GOT3 (cell line): ENCODE measurements around the gene GCKR.
"Not testable (repeated sequence)": the region's sequence is repeated elsewhere in the genome, so short reads cannot be mapped to it uniquely, and the experiment has no call there.

Source experiments
- DNase-seq: peaks from one replicate; lab custom pipeline; 2025; ENCODE audit warnings: mixed read lengths; lab: John Stamatoyannopoulos, UW

The GCKR gene

DNA sequence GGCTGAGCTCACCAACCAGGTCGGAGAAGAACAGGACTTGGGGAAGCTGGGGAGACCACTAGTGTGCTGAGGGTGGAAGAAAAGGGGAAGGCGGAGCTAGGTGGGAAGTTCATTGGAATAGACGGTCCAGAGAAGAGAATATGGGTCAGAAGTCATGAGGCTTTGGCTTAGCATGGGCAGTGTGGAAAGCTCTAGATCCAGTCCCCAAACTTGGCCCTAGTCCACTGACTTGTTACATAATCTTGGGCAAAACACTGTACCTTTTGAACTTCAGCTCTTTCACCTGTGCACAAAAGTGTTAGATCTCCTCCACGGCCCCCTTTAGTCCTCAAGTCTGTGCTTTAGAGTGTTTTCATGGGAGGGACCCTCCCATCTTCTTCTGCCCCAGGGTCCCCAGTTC lies 10.7 kb downstream of the GCKR start:
- DNase-seq: no peak

DNA sequence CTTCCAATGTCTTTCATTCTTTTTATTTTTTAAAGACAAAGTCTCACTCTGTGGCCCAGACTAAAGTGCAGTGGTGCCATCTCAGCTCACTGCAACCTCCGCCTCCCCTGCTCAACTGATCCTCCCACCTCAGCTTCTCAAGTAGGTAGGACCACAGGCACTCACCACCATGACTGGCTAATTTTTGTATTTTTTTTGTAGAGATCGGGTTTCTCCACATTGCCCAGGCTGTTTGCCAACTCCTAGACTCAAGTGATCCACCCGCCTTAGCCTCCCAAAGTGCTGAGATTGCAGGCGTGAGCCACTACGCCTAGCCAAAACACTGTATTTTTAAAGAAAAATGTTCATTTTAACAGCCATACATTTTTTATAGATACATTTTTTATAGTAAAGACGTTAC lies 12.7 kb downstream of the GCKR start:
- no peak for DNase-seq

DNA sequence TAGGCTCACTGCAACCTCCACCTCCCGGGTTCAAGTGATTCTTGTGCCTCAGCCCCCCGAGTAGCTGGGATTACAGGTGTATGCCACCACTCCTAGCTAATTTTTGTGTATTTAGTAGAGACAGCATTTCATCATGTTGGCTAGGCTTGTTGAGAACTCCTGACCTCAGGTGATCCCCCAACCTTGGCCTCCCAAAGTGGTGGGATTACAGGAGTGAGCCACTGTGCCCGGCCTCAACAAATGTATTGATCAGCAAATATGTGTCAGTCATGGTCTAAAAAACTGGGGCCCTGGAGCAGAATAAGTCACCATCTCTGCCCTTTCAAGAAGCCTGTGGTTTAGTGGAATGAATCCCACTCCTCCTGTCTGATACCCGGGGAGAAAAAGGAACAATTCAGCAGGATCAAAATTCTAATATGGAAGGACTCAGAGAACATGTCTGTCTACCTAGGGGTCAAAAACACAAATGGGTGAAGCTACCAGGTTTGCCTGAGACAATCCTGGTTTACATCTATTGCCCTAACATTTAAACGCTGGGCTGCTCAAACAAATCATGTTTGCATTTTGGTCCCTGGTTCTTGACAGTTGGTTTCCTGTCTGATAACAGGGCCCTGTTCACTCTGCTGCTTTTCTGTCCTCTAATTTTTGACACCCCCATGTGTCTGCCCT lies 21.6 kb downstream of the GCKR start:
- no peak for DNase-seq

DNA sequence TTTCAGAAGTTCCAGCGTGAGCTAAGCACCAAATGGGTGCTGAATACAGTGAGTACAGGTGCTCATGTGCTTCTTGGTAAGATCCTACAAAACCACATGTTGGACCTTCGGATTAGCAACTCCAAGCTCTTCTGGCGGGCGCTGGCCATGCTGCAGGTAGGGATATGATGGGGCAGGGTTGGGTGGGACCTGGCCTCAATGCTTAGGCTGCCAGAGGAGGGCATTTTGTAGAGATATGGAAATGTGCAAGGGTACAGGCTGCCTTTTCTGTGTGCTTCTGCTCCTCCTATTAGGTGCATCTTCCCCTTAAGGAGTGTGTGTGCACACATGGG lies 22.1 kb downstream of the GCKR start:
- no peak for DNase-seq

DNA sequence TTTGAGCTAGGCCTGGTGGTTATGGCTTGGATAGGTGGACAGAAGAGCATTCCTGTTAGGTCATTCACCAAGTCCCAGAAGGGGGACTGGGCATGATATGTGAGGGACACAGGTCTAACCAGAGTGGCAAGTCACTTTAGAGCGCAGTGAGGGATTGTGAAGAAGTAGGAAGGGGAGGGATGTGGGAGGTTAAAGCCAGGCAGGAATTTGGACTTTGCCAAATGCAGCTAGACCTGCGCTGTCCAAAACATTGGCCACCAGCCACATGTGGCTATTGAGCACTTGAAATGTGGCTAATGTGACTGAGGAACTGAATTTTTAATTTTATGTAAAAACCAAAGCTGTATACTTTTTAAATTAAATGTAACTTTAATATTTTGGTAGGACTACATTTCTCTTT lies 23.7 kb downstream of the GCKR start:
- DNase-seq: no peak

DNA sequence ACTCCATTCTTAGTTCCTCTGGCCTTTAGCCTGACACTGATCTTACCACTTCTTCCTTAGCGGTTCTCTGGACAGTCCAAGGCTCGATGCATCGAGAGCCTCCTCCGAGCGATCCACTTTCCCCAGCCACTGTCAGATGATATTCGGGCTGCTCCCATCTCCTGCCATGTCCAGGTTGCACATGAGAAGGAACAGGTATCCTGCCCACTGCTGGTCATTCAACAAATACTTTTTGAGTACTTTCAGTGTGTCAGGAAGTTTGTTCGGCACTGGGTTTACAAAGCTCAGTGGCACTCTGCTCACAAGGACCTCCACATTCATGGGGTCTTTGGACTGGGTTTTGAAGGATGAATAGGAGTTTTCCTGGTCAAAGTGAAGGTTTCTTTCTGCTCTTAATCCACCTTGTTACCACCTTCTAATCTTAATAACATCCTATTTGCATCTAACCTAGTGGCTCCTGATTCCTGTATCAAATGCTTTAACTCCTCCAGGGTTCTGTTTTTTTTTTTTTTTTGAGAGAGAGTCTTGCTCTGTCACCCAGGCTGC lies 25.8 kb downstream of the GCKR start:
- no peak for DNase-seq

DNA sequence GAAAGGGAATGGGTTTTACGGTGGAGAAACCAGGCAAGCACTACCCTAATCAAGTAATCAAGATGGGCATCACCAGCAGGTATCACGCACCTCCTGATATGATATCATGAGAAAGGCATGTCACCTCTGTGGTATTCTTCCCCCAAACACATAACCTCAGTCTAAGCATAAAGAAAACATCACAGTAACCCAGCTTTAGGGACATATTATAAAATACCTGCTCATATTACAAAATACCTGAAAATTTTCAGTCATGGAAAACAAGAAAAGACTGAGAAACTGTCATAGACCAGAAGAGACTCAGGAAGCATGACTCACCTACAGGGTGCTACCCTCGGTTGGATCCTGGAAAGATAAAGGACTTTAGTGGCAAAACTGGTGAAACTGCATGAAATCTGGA lies 30.5 kb downstream of the GCKR start:
- DNase-seq: no peak

DNA sequence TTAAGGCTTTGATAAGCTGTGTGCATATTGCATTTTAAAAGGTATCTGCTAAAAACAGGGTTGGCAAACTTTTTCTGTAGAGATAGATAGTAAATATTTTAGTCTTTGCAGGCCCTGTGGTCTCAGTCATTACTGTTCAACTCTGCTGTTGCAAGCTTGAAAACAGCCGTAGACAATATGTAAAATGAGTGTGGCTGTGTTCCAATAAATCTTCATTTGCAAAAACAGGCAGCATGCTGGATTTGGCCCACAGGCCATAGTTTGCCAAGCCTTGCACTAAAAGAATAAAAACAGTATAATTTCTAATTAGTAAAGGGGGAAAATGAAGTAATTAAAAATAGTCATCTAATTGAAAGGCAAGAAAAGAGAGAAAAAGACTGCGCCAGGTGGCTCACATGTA lies 35.3 kb downstream of the GCKR start:
- DNase-seq: no peak

DNA sequence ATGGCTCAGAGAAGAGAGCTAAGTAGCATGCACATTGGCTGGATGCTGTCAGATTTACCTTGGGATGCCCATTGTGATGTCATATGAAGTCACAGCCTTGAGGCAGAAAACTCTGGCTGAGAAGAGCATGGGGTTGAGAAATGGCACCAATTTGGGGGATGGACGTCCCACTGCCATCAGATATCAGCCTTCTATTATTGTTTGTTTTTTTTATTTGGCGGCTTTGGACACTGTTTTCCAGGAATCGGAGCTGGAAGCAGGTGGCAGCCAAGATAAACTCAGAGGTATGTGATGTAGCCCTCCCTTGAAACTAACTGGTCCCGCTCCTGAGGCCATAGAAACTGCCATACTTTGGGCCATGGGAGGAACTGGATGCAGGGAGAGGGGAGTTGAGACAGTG lies 40.6 kb downstream of the GCKR start:
- DNase-seq: no peak

DNA sequence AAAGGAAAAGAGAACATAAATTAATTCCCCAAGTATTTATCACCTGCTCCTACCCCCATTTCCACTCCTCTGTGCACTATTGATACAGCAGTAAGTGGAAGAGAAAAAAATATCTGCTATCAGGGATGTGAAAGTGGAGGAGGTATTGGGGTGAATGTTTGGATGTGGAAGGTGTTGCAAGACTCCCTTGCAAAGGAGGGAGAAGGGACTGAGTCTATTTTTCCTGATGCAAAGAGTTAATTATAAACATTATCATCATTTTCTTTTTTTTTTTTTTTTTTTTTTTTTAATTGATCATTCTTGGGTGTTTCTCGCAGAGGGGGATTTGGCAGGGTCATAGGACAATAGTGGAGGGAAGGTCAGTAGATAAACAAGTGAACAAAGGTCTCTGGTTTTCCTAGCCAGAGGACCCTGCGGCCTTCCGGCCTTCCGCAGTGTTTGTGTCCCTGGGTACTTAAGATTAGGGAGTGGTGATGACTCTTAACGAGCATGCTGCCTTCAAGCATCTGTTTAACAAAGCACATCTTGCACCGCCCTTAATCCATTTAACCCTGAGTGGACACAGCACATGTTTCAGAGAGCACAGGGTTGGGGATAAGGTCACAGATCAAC lies 42.3 kb downstream of the GCKR start:
- DNase-seq: not testable (repeated sequence)

DNA sequence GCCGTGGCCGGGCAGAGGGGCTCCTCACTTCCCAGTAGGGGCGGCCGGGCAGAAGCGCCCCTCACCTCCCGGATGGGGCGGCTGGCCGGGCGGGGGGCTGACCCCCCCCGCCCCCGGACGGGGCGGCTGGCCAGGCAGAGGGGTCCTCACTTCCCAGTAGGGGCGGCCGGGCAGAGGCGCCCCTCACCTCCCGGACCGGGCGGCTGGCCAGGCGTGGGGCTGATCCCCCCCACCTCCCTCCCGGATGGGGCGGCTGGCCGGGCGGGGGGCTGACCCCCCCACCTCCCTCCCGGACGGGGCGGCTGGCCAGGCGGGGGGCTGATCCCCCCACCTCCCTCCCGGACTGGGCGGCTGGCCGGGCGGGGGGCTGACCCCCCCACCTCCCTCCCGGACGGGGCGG lies 43.0 kb downstream of the GCKR start:
- DNase-seq: not testable (repeated sequence)

DNA sequence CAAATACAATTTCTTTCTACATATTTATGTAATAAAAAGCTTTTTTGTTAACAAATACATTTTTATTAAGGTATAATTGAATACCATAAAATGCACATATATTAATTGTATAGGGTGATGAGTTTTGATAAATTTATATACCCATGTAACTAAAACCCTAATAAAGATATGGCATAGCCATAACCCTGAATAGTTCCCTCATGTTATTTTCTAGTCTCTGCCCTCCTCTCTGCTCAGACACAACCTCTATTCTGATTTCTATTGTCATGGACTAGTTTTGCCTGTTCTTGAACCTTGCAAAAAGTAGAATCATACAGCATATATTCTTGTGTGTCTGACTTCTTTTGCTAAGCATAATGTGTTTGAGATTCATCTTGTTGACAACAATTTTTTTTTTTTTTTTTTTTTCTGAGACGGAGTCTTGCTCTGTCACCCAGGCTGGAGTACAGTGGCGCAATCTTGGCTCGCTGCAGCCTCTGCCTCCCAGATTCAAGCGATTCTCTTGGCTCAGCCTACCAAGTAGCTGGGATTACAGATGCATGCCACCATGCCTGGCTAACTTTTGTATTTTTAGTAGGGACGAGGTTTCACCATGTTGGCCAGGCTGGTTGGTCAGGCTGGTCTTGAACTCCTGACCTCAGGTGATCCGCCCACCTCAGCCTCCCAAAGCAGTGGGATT lies 47.6 kb downstream of the GCKR start:
- no peak for DNase-seq

DNA sequence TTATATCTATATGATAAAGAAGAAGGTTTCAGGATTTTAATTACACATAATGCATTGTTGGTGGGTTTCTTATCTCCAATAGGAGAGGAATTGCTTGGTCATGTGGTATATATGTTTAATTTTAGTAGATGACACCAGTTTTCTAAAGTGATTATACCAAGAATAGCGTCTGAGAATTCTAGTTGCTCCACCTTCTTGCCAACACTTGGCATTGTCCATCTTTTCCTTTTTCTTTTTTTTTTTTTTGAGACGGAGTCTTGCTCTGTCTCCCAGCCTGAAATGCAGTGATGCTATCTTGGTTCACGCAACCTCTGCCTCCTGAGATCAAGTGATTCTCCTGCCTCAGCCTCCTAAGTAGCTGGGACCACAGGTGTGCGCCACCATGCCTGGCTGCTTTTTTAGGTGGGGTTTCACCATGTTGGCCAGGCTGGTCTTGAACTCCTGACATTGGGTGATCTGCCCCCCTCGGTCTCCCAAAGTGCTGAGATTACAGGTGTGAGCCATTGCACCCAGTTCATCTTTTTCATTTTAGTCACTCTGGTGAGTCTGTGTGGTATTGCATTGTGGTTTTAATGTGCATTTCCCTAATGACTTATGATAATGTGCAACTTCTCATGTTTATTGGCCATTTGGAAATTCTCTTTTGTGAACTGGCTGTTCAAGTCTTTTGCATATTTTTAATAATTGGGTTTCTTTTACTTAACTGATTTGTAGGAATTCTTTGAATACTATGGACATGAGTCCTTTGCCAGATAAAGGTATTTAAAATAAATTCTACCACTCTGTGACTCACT lies 48.9 kb downstream of the GCKR start:
- no peak for DNase-seq

DNA sequence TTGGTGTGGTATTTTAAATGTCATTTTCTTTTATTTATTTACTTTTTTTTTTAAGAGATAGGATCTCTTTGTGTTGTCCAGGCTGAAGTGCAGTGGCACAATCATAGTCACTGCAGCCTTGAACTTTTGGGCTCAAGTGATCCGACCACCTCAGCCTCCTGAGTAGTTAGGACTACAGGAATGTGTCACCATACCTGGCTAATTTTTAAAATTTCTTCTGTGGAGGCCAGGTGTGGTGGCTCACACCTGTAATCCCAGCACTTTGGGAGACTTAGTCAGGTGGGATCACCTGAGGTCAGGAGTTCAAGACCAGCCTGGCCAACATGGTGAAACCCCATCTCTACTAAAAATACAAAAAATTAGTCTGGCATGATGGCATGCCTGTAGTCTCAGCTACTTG lies 52.7 kb downstream of the GCKR start:
- DNase-seq: no peak

DNA sequence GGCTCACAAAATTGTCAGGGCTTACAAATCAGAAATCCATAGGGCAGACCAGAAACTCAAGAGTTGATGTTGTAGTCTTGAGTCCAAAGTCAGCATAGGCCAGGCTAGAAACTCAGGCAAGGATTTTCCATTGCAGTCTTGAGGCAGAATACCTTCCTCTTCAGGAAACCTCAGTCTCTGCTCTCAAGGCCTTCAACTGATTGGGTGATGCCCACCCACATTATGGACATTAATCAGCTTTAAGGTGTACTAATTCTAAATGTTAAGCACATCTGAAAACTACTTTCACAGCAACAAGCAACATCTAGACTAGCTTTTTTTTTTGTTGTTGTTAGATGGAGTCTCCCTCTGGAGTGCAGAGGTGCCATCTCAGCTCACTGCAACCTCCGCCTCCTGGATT lies 54.9 kb downstream of the GCKR start:
- DNase-seq: no peak

DNA sequence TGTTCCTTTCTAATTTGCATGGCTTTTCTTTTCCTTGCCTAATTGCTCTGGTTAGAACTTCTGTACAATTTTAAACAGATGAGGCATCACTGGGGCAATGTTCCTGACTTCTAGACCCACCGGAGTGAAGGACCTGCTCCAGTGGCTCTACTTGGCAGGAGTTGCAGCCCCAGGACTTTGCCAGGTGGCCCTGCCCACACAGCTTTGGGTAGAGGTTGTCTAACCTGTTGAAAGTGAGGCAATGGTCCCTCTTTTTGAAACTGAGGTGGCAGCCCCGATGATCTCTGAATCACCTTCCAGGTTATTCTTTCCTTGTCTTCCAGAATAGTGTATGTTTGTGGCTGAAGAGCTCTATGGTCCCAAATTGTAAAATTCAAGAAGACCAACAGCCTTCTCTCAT lies 56.3 kb downstream of the GCKR start:
- no peak for DNase-seq

DNA sequence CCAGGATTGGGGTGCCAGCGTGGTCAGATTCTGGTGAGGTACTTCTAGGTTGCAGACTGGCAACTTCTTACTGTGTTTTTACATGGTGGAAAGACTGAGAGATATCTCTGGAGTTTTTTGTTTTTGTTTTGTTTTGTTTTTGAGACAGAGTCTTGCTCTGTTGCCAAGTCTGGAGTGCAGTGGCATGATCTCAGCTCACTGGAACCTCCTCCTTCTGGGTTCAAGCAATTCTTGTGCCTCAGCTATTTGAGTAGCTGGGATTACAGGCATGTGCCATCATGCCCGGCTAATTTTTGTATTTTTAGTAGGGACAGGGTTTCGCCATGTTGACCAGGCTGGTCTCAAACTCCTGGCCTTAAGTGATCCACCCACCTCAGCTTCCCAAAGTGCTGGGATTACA lies 57.8 kb downstream of the GCKR start:
- DNase-seq: not testable (repeated sequence)

DNA sequence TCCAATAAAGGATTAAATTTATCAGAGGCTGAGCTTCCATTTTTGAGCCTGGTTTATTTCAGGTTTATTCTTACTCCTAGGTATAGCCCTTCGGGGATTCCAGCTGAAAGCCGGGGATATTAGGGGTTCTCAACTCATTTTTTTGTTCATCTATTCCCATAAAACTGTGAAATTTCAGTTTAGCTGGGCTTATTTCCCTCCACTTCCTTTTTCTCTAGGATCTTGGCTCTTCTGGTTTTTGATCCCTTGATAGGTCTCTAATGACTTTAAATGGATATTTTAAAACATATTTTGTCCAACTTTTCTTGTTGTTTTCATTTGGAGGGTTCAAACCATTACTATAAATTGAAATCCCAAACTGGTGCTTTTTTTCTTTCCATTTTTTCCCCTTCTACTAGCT lies 62.6 kb downstream of the GCKR start:
- no peak for DNase-seq

DNA sequence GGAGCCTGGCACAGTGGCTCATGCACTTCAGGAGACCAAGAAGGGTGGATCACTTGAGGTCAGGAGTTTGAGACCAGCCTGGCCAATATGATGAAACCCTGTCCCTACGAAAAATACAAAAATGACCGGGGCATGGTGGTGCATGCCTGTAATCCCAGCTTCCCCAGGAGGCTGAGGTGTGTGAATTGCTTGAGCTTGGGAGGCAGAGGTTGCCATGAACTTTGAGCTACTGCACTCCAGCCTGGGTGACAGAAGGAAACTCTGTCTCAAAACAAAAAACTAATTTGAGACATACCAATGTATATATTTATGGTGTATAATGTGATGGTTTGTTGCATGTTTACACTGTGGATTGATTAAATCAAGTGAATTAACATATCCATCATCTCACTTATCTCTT lies 64.4 kb downstream of the GCKR start:
- no peak for DNase-seq

DNA sequence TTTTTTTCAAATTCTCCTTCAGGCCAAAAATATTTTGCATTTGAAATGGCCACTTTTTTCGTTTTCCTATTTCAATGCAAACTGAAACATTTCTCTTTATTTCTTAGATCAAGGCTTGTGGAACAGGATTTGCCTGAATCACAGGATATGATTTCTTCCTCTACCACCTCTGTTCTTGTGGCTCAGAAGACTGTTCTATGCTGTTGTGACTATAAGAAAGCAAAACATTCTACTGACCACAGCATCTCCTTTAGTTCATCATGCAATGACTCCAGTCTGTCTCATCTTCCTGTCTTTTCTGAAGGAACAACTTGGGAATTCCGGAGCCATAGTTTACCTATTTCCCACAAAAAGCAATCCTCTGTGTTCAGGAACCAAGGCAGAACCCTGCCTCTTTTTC lies 70.0 kb downstream of the GCKR start:
- no peak for DNase-seq

DNA sequence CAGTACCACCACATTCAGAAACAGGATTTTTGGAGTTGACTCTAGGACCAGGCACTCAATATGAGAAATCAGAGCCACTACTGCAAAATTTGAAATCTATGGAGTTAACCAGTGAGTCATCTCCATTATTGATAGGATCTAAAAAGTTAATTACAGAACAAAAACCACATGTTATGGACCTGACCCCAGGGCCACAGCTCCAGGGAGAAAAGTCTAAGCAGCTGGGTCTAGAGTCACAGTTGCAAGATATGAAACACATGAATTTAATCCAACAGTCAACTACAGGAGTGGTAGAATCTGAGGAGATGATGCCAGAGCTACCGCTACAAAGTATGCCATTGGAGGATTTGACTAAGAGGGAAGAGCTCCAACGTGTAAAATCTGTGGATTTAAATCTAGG lies 72.8 kb downstream of the GCKR start:
- DNase-seq: no peak

DNA sequence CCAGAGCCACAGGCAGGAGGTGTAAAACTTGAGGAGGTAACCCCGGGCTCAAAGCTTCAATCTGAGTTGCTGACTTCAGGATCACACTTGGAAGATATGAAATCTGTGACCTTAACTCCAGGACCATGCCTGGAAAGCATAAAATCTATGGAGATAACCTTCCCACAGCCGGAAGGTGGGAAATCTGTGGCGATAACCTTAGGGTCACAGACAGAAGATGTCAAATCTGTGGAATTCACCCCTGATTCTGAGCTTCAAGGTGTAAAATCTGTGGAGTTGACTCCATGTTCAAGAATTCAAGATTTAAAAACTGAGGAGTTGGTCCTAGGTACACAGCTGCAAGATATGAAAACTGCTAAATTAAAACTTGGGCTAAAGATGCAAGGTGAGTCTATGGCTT lies 74.6 kb downstream of the GCKR start:
- DNase-seq: no peak

DNA sequence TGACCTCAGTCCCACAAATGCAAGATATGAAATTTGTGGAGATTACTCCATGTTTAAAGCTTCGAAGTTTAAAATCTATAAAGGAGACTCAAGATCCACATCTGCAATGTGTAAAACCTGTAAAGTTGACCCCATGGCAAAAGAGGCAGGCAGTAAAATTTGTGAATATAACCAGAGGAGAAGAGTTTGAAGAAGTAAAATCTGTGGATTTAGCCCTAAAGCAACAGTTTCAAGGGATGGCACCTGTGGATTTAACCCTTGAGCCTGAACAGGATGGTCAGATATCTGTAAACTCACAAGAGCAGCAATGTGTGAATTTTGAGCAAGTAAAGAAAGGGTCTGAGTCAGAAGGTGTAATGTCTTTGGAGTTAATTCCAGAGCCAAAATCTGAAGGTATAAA lies 75.0 kb downstream of the GCKR start:
- DNase-seq: no peak
